H1 (cell line): ENCODE data around the gene SIPA1L3. TPM values are rescaled to one million over a fixed set of nuclear protein-coding genes. Genes with fewer than 3 reads are reported as not detected.

ENCODE experiments used
- RAD21 ChIP-seq, 2 experiments: IDR thresholded peaks in 1 of 2; conservative IDR thresholded peaks in 1 of 2; 2 replicates each; pipeline ENCODE4 v1.6.1; 2011; ENCODE audit warnings: low read depth in 2 of 2, low read length in 2 of 2, improper control_type of control experiment in 1 of 2, inconsistent platforms in 1 of 2, mild to moderate bottlenecking in 1 of 2, moderate library complexity in 1 of 2
- RFX5 ChIP-seq: IDR thresholded peaks from 2 replicates; pipeline ENCODE4 v1.6.1; 2011; ENCODE audit warnings: low read depth, low read length, improper control_type of control experiment, borderline replicate concordance
- polyA plus RNA-seq, 7 experiments: library from polyadenylated mRNA; depleted of rRNA in 3 of 7; stranded (reverse) in 5 of 7; unstranded in 2 of 7; fragments of >200 nt in 5 of 7; fragments of 200-250 nt in 2 of 7; gene quantifications; 1 replicate in 5 of 7; 2 replicates in 1 of 7; 4 replicates in 1 of 7; pipeline versions ENCODE4 v1.2.1 to v1.2.3, GENCODE V29; 2011 to 2013; ENCODE audit warnings: missing spikeins in 2 of 7, mixed read lengths in 2 of 7
- total RNA-seq: library from RNA; stranded (reverse); fragmentation: NEBNext Ultra II Directional; extraction: Animal tissue kit (Norgen Biotek cat#: 25700); gene quantifications from 2 replicates; pipeline ENCODE4 v1.2.1, GENCODE V29; 2021
- TF ChIP-seq, protein P1 (sequence below): fragments of 300-600 bp; sonication (generic); IDR thresholded peaks from 2 replicates; pipeline ENCODE4 v1.7.1; 2012; ENCODE audit warnings: low read length, moderate library complexity, mild to moderate bottlenecking, inconsistent platforms; ENCODE audit not compliant: insufficient replicate concordance
- TF ChIP-seq, protein P2 (sequence below), 3 experiments: IDR thresholded peaks; 1 replicate in 2 of 3; 2 replicates in 1 of 3; pipeline versions ENCODE4 v1.5.1 to v1.6.1; 2011; ENCODE audit warnings: low read length in 3 of 3, mild to moderate bottlenecking in 3 of 3, inconsistent platforms in 2 of 3, low read depth in 1 of 3, moderate library complexity in 1 of 3; ENCODE audit not compliant: insufficient read depth in 1 of 3; ENCODE audit errors: control extremely low read depth in 1 of 3

Gene SIPA1L3
- total and polyA plus RNA-seq, 2 of the 8 experiments (the other 6 are each of a cell fraction or from before 2014, with no cell fraction given) = 15.0 to 54.9 TPM

DNA sequence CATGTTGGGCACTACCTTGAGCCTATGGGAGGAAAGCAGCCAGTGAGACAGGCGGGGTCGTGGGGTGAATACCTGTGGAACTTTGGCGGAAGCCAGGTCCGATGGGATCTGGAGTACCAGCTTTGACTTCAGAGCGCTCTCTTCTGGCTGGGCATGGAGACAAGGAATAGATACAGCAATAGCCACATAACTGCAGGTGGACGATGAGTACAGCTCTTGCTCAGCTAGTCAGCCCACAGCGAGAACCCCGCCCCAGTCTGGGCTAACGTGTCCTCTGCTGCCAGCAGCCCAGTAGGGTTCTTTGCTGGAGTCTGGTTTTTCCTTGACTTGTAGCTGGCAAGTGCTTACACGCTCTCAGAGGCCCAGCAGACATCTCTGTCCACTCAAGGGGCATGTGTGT lies 83.4 kb downstream of the SIPA1L3 start (continued):
- TF ChIP-seq, protein P1, sequence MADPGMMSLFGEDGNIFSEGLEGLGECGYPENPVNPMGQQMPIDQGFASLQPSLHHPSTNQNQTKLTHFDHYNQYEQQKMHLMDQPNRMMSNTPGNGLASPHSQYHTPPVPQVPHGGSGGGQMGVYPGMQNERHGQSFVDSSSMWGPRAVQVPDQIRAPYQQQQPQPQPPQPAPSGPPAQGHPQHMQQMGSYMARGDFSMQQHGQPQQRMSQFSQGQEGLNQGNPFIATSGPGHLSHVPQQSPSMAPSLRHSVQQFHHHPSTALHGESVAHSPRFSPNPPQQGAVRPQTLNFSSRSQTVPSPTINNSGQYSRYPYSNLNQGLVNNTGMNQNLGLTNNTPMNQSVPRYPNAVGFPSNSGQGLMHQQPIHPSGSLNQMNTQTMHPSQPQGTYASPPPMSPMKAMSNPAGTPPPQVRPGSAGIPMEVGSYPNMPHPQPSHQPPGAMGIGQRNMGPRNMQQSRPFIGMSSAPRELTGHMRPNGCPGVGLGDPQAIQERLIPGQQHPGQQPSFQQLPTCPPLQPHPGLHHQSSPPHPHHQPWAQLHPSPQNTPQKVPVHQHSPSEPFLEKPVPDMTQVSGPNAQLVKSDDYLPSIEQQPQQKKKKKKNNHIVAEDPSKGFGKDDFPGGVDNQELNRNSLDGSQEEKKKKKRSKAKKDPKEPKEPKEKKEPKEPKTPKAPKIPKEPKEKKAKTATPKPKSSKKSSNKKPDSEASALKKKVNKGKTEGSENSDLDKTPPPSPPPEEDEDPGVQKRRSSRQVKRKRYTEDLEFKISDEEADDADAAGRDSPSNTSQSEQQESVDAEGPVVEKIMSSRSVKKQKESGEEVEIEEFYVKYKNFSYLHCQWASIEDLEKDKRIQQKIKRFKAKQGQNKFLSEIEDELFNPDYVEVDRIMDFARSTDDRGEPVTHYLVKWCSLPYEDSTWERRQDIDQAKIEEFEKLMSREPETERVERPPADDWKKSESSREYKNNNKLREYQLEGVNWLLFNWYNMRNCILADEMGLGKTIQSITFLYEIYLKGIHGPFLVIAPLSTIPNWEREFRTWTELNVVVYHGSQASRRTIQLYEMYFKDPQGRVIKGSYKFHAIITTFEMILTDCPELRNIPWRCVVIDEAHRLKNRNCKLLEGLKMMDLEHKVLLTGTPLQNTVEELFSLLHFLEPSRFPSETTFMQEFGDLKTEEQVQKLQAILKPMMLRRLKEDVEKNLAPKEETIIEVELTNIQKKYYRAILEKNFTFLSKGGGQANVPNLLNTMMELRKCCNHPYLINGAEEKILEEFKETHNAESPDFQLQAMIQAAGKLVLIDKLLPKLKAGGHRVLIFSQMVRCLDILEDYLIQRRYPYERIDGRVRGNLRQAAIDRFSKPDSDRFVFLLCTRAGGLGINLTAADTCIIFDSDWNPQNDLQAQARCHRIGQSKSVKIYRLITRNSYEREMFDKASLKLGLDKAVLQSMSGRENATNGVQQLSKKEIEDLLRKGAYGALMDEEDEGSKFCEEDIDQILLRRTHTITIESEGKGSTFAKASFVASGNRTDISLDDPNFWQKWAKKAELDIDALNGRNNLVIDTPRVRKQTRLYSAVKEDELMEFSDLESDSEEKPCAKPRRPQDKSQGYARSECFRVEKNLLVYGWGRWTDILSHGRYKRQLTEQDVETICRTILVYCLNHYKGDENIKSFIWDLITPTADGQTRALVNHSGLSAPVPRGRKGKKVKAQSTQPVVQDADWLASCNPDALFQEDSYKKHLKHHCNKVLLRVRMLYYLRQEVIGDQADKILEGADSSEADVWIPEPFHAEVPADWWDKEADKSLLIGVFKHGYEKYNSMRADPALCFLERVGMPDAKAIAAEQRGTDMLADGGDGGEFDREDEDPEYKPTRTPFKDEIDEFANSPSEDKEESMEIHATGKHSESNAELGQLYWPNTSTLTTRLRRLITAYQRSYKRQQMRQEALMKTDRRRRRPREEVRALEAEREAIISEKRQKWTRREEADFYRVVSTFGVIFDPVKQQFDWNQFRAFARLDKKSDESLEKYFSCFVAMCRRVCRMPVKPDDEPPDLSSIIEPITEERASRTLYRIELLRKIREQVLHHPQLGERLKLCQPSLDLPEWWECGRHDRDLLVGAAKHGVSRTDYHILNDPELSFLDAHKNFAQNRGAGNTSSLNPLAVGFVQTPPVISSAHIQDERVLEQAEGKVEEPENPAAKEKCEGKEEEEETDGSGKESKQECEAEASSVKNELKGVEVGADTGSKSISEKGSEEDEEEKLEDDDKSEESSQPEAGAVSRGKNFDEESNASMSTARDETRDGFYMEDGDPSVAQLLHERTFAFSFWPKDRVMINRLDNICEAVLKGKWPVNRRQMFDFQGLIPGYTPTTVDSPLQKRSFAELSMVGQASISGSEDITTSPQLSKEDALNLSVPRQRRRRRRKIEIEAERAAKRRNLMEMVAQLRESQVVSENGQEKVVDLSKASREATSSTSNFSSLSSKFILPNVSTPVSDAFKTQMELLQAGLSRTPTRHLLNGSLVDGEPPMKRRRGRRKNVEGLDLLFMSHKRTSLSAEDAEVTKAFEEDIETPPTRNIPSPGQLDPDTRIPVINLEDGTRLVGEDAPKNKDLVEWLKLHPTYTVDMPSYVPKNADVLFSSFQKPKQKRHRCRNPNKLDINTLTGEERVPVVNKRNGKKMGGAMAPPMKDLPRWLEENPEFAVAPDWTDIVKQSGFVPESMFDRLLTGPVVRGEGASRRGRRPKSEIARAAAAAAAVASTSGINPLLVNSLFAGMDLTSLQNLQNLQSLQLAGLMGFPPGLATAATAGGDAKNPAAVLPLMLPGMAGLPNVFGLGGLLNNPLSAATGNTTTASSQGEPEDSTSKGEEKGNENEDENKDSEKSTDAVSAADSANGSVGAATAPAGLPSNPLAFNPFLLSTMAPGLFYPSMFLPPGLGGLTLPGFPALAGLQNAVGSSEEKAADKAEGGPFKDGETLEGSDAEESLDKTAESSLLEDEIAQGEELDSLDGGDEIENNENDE = no peak
- TF ChIP-seq, protein P2, sequence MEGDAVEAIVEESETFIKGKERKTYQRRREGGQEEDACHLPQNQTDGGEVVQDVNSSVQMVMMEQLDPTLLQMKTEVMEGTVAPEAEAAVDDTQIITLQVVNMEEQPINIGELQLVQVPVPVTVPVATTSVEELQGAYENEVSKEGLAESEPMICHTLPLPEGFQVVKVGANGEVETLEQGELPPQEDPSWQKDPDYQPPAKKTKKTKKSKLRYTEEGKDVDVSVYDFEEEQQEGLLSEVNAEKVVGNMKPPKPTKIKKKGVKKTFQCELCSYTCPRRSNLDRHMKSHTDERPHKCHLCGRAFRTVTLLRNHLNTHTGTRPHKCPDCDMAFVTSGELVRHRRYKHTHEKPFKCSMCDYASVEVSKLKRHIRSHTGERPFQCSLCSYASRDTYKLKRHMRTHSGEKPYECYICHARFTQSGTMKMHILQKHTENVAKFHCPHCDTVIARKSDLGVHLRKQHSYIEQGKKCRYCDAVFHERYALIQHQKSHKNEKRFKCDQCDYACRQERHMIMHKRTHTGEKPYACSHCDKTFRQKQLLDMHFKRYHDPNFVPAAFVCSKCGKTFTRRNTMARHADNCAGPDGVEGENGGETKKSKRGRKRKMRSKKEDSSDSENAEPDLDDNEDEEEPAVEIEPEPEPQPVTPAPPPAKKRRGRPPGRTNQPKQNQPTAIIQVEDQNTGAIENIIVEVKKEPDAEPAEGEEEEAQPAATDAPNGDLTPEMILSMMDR (IDR thresholded peaks at IDR 0.05; ENCODE audit: control extremely low read depth in 1 of 3, insufficient read depth in 1 of 3, low read depth in 1 of 3, low read length in 3 of 3) = peak; percentile 22 to 49 (median 28); a peak in 3 of 4 replicates
- no peak for TF ChIP-seq RFX5
- peak; percentile 51 to 58 for TF ChIP-seq RAD21 (IDR thresholded peaks at IDR 0.05 in 1 of 2, conservative IDR thresholded peaks at IDR 0.05 in 1 of 2; ENCODE audit: low read depth in 2 of 2, low read length in 2 of 2)
